ENCODE results near the gene BAZ2A.

DNA sequence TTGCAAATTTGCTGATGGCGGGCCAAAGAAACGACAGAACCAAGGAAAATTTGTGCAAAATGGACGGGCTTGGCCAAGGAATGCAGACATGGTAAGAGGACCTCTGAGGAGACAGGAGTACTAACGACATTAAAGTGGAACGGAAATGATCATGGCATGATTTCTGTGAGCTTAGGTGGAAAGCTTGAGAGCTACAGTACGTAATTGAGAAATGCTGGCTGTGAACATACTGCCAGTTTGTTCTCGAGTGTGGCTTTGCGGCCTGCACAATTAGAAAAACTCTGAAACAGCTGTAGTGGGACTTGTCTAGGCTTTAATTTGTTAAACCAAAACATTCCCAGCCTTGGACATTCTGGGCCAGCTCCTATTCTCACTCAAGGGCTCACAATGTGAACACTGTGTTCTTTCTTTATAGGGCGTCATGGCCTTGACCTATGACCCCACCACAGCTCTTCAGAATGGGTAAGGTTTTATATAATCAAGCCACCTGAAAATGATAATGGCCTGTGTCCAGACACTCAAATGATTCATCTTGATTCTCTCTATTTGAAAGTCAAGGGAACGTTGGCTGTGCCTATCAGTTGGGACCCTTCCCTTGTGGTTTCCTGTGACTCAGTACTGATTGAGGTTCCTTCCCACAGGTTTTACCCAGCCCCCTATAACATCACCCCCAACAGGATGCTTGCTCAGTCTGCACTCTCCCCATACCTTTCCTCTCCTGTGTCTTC is 48.5 kb downstream of the BAZ2A start:
- TF ChIP-seq, protein P1, sequence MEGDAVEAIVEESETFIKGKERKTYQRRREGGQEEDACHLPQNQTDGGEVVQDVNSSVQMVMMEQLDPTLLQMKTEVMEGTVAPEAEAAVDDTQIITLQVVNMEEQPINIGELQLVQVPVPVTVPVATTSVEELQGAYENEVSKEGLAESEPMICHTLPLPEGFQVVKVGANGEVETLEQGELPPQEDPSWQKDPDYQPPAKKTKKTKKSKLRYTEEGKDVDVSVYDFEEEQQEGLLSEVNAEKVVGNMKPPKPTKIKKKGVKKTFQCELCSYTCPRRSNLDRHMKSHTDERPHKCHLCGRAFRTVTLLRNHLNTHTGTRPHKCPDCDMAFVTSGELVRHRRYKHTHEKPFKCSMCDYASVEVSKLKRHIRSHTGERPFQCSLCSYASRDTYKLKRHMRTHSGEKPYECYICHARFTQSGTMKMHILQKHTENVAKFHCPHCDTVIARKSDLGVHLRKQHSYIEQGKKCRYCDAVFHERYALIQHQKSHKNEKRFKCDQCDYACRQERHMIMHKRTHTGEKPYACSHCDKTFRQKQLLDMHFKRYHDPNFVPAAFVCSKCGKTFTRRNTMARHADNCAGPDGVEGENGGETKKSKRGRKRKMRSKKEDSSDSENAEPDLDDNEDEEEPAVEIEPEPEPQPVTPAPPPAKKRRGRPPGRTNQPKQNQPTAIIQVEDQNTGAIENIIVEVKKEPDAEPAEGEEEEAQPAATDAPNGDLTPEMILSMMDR (IDR thresholded peaks at IDR 0.05; ENCODE audit: extremely low read depth in 1 of 2, insufficient read depth in 1 of 2, low read depth in 1 of 2, low read length in 2 of 2) = no peak
- no peak for TF ChIP-seq EZH2 (IDR thresholded peaks at IDR 0.05; ENCODE audit: borderline replicate concordance, low read depth, low read length, severe bottlenecking)
